HG02973 (cell line): Measurements from ENCODE around the gene PDIA5.

Experiments used
- ATAC-seq: cut with Tn5 transposase; IDR thresholded peaks from one replicate; pipeline ENCODE4 v1.9.1; 2021; ENCODE audit warnings: moderate library complexity; ENCODE audit not compliant: unreplicated experiment

Gene PDIA5

GRCh38 chr3:123113889-123114450 is 47.1 kb downstream of the PDIA5 start:
- no peak for ATAC-seq

GRCh38 chr3:123116116-123116515 is 49.3 kb downstream of the PDIA5 start:
- ATAC-seq: no peak

GRCh38 chr3:123119388-123119787 is 52.6 kb downstream of the PDIA5 start:
- ATAC-seq: no peak

- ATAC-seq: no peak
Measured at GRCh38 chr3:123119802-123120201, 53.0 kb downstream of the PDIA5 start.

- ATAC-seq: no peak
Measured at GRCh38 chr3:123120573-123120972, 53.7 kb downstream of the PDIA5 start.

GRCh38 chr3:123122057-123122456 is 55.2 kb downstream of the PDIA5 start:
- no peak for ATAC-seq

GRCh38 chr3:123122525-123123315 is 55.9 kb downstream of the PDIA5 start:
- no peak for ATAC-seq

- ATAC-seq: no peak
Measured at GRCh38 chr3:123123716-123124616, 57.1 kb downstream of the PDIA5 start.

GRCh38 chr3:123124971-123125370 is 58.1 kb downstream of the PDIA5 start:
- ATAC-seq: no peak

GRCh38 chr3:123126031-123126430 is 59.2 kb downstream of the PDIA5 start:
- ATAC-seq: no peak

GRCh38 chr3:123126653-123127052 is 59.8 kb downstream of the PDIA5 start:
- no peak for ATAC-seq

- ATAC-seq: no peak
Measured at GRCh38 chr3:123129092-123129491, 62.3 kb downstream of the PDIA5 start.

GRCh38 chr3:123129532-123129931 is 62.7 kb downstream of the PDIA5 start:
- no peak for ATAC-seq

- ATAC-seq: no peak
Measured at GRCh38 chr3:123130079-123130750, 63.4 kb downstream of the PDIA5 start.

GRCh38 chr3:123134671-123135070 is 67.8 kb downstream of the PDIA5 start:
- no peak for ATAC-seq

GRCh38 chr3:123137001-123137400 is 70.2 kb downstream of the PDIA5 start:
- ATAC-seq: no peak

- no peak for ATAC-seq
Measured at GRCh38 chr3:123138839-123139444, 72.1 kb downstream of the PDIA5 start.

- no peak for ATAC-seq
Measured at GRCh38 chr3:123139522-123139921, 72.7 kb downstream of the PDIA5 start.

- ATAC-seq: no peak
Measured at GRCh38 chr3:123140550-123140949, 73.7 kb downstream of the PDIA5 start.

GRCh38 chr3:123141276-123141675 is 74.5 kb downstream of the PDIA5 start:
- ATAC-seq: no peak
